Natural killer cell treated with Interleukin-12 subunit alpha and Interleukin-12 subunit beta and Interleukin-15 and Interleukin-18, amount 100 ng/mL, for 72 hours (primary cell): ENCODE measurements around the gene C2CD2. TPM values are rescaled to one million over a fixed set of nuclear protein-coding genes. Genes with fewer than 3 reads are reported as not detected.
A peak's percentile ranks its signal among the peaks of the same experiment; 100 is the strongest.

ENCODE experiments used
- ATAC-seq, 2 donors: fragments of 150-1000 bp; cut with Tn5 transposase in 1 of 2; sonication (Bioruptor Pico), chemical (Tn5 transposase) in 1 of 2; 2 replicates each; pipeline ENCODE4 v1.10.0; 2021
- DNase-seq: peaks from one replicate; pipeline ENCODE4 v3.0.0; 2022; ENCODE audit warnings: low spot score
- H3K27ac Mint-ChIP-seq, 2 donors: 1 replicate in 1 of 2; 2 replicates in 1 of 2; pipeline ENCODE4 v1.8.0; 2022; ENCODE audit warnings: mixed read lengths in 2 of 2, mild to moderate bottlenecking in 1 of 2, moderate library complexity in 1 of 2
- H3K27me3 Mint-ChIP-seq, 2 donors: 1 replicate in 1 of 2; 2 replicates in 1 of 2; pipeline ENCODE4 v1.8.0; 2022; ENCODE audit warnings: mixed read lengths in 2 of 2
- H3K36me3 Mint-ChIP-seq: one replicate; pipeline ENCODE4 v1.8.0; 2022; ENCODE audit warnings: mixed read lengths
- H3K4me1 Mint-ChIP-seq, 2 donors: 1 replicate in 1 of 2; 2 replicates in 1 of 2; pipeline ENCODE4 v1.8.0; 2022; ENCODE audit warnings: low read depth in 2 of 2, mixed read lengths in 2 of 2, mild to moderate bottlenecking in 1 of 2
- H3K4me3 Mint-ChIP-seq: one replicate; pipeline ENCODE4 v1.8.0; 2022; ENCODE audit warnings: mixed read lengths
- H3K9me3 Mint-ChIP-seq: 2 replicates; pipeline ENCODE4 v1.8.0; 2022; ENCODE audit warnings: mixed read lengths
- total RNA-seq, 2 donors: library from RNA; stranded (reverse); gene quantifications; one replicate each; pipeline ENCODE4 v1.2.3, GENCODE V29; 2022

The C2CD2 gene
- total RNA-seq, 2 donors from 2014 or later: 1.4 to 2.2 TPM

- no peak overlapping the region for H3K27ac Mint-ChIP-seq
- H3K4me1 Mint-ChIP-seq: peaks cover 3 to 11% of the 10 kb centered on the region in 2 donors
Measured at GRCh38 chr21:41871293-41872030, 82.4 kb downstream of the C2CD2 start.

GRCh38 chr21:41869771-41870170, 84.0 kb downstream of the C2CD2 start:
- H3K27ac Mint-ChIP-seq: no peak overlapping the region
- ATAC-seq: no peak
- peaks cover 16 to 24% of the 10 kb centered on the region in 2 donors for H3K4me1 Mint-ChIP-seq
- H3K36me3 Mint-ChIP-seq: no peaks in the 10 kb centered on the region
- no peak overlapping the region for H3K4me3 Mint-ChIP-seq
- no peak for DNase-seq
- no peaks in the 10 kb centered on the region for H3K9me3 Mint-ChIP-seq
- no peaks in the 10 kb centered on the region for H3K27me3 Mint-ChIP-seq

More at GRCh38 chr21:41871293-41872030, 82.4 kb downstream of the C2CD2 start:
- H3K4me3 Mint-ChIP-seq: no peak overlapping the region
- no peak for DNase-seq
- no peaks in the 10 kb centered on the region for H3K27me3 Mint-ChIP-seq
- ATAC-seq: no peak
- H3K9me3 Mint-ChIP-seq: no peaks in the 10 kb centered on the region
- no peaks in the 10 kb centered on the region for H3K36me3 Mint-ChIP-seq

GRCh38 chr21:41868062-41868710, 85.6 kb downstream of the C2CD2 start:
- Mint-ChIP-seq H3K4me1 (peaks cover 24 to 31% of the 10 kb centered on the region in 2 donors), H3K36me3 (no peaks in the 10 kb centered on the region), H3K27ac (no peak overlapping the region), H3K4me3 (no peak overlapping the region), H3K9me3 (no peaks in the 10 kb centered on the region), H3K27me3 (no peaks in the 10 kb centered on the region)
- DNase-seq (no peak), ATAC-seq (no peak)

- Mint-ChIP-seq H3K9me3 (no peaks in the 10 kb centered on the region), H3K27ac (no peak overlapping the region), H3K36me3 (no peaks in the 10 kb centered on the region), H3K4me1 (peaks cover 25 to 34% of the 10 kb centered on the region in 2 donors), H3K27me3 (no peaks in the 10 kb centered on the region), H3K4me3 (no peak overlapping the region)
- DNase-seq (no peak), ATAC-seq (no peak)
Measured at GRCh38 chr21:41867313-41867712, 86.5 kb downstream of the C2CD2 start.

- DNase-seq (no peak), ATAC-seq (no peak)
- Mint-ChIP-seq H3K9me3 (no peaks in the 10 kb centered on the region), H3K36me3 (no peaks in the 10 kb centered on the region), H3K4me1 (peaks cover 25 to 34% of the 10 kb centered on the region in 2 donors), H3K27ac (peak overlapping the region; percentile 56 to 60), H3K27me3 (no peaks in the 10 kb centered on the region), H3K4me3 (no peak overlapping the region)
Measured at GRCh38 chr21:41866274-41866809, 87.5 kb downstream of the C2CD2 start.

GRCh38 chr21:41865002-41865777, 88.6 kb downstream of the C2CD2 start:
- Mint-ChIP-seq H3K9me3 (no peaks in the 10 kb centered on the region), H3K36me3 (no peaks in the 10 kb centered on the region), H3K4me1 (peaks cover 25 to 34% of the 10 kb centered on the region in 2 donors), H3K27ac (peak overlapping the region; percentile 56 to 60), H3K27me3 (no peaks in the 10 kb centered on the region), H3K4me3 (peak overlapping the region; percentile 25)
- no peak for DNase-seq
- peak; percentile 82 to 84 for ATAC-seq

GRCh38 chr21:41864311-41865001, 89.4 kb downstream of the C2CD2 start:
- Mint-ChIP-seq H3K27ac (peak overlapping the region; percentile 56 to 60), H3K9me3 (no peaks in the 10 kb centered on the region), H3K4me1 (peaks cover 25 to 31% of the 10 kb centered on the region in 2 donors), H3K36me3 (no peaks in the 10 kb centered on the region), H3K4me3 (no peak overlapping the region), H3K27me3 (no peaks in the 10 kb centered on the region)
- DNase-seq (no peak), ATAC-seq (no peak)

GRCh38 chr21:41863439-41863740, 90.4 kb downstream of the C2CD2 start:
- H3K27ac Mint-ChIP-seq: no peak overlapping the region
- no peaks in the 10 kb centered on the region for H3K27me3 Mint-ChIP-seq
- no peak for DNase-seq
- H3K9me3 Mint-ChIP-seq: no peaks in the 10 kb centered on the region
- no peak for ATAC-seq
- H3K4me1 Mint-ChIP-seq: peaks cover 25 to 31% of the 10 kb centered on the region in 2 donors
- no peaks in the 10 kb centered on the region for H3K36me3 Mint-ChIP-seq
- no peak overlapping the region for H3K4me3 Mint-ChIP-seq

GRCh38 chr21:41861987-41862386, 91.8 kb downstream of the C2CD2 start:
- Mint-ChIP-seq H3K36me3 (no peaks in the 10 kb centered on the region), H3K4me3 (no peak overlapping the region), H3K9me3 (no peaks in the 10 kb centered on the region), H3K27me3 (no peaks in the 10 kb centered on the region), H3K27ac (no peak overlapping the region), H3K4me1 (peaks cover 25 to 31% of the 10 kb centered on the region in 2 donors)
- ATAC-seq (no peak), DNase-seq (no peak)

GRCh38 chr21:41861255-41861654, 92.6 kb downstream of the C2CD2 start:
- peaks cover 25 to 29% of the 10 kb centered on the region in 2 donors for H3K4me1 Mint-ChIP-seq
- no peaks in the 10 kb centered on the region for H3K27me3 Mint-ChIP-seq
- DNase-seq: no peak
- ATAC-seq: no peak
- no peak overlapping the region for H3K4me3 Mint-ChIP-seq
- H3K9me3 Mint-ChIP-seq: no peaks in the 10 kb centered on the region
- no peak overlapping the region for H3K27ac Mint-ChIP-seq
- H3K36me3 Mint-ChIP-seq: peaks cover 5% of the 10 kb centered on the region

GRCh38 chr21:41859297-41859980, 94.4 kb downstream of the C2CD2 start:
- H3K9me3 Mint-ChIP-seq: no peaks in the 10 kb centered on the region
- no peak for DNase-seq
- H3K4me1 Mint-ChIP-seq: peaks cover 6 to 12% of the 10 kb centered on the region in 2 donors
- H3K27me3 Mint-ChIP-seq: no peaks in the 10 kb centered on the region
- peaks cover 10% of the 10 kb centered on the region for H3K36me3 Mint-ChIP-seq
- H3K4me3 Mint-ChIP-seq: no peak overlapping the region
- ATAC-seq: no peak
- H3K27ac Mint-ChIP-seq: no peak overlapping the region

GRCh38 chr21:41858466-41859296, 95.1 kb downstream of the C2CD2 start:
- Mint-ChIP-seq H3K9me3 (no peaks in the 10 kb centered on the region), H3K36me3 (peaks cover 11% of the 10 kb centered on the region), H3K4me1 (peaks cover 5 to 10% of the 10 kb centered on the region in 2 donors), H3K27ac (no peak overlapping the region), H3K27me3 (no peaks in the 10 kb centered on the region), H3K4me3 (no peak overlapping the region)
- ATAC-seq (no peak), DNase-seq (no peak)
